Measurements from ENCODE around the gene ADCY1. TPM values are rescaled to one million over a fixed set of nuclear protein-coding genes. Genes with fewer than 3 reads are reported as not detected.

Gene ADCY1
- total and polyA plus RNA-seq, 8 donors: 0.33 to 1.8 (median 1.3) TPM

DNA sequence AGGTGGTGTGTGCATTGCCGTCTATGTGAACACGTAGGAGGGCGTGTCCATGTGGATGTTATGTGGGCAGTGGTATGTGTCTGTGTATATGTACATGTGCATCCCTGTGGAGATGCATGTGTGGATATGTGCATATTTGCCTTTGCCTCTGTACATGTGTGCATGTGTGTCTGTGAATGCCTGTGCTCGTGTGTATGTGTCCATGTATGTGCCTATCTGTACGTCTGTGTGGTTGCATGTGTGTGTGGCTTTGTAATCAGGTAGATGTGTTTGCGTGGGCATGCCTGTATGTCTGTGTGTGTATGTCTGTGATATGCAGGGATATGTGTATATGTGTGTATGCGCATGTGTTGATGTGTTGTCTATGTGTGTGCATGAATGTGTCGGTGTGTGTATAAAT lies 19.7 kb downstream of the ADCY1 start:
- no peaks in the 10 kb centered on the region for H3K27me3 ChIP-seq
- TF ChIP-seq, protein P1, sequence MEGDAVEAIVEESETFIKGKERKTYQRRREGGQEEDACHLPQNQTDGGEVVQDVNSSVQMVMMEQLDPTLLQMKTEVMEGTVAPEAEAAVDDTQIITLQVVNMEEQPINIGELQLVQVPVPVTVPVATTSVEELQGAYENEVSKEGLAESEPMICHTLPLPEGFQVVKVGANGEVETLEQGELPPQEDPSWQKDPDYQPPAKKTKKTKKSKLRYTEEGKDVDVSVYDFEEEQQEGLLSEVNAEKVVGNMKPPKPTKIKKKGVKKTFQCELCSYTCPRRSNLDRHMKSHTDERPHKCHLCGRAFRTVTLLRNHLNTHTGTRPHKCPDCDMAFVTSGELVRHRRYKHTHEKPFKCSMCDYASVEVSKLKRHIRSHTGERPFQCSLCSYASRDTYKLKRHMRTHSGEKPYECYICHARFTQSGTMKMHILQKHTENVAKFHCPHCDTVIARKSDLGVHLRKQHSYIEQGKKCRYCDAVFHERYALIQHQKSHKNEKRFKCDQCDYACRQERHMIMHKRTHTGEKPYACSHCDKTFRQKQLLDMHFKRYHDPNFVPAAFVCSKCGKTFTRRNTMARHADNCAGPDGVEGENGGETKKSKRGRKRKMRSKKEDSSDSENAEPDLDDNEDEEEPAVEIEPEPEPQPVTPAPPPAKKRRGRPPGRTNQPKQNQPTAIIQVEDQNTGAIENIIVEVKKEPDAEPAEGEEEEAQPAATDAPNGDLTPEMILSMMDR (IDR thresholded peaks at IDR 0.05): no peak
- TF ChIP-seq EP300 (IDR thresholded peaks at IDR 0.05) (no peak), POLR2A (IDR thresholded peaks at IDR 0.05) (no peak), POLR2AphosphoS5 (IDR thresholded peaks at IDR 0.05) (no peak)
- no peak overlapping the region for H3K27ac ChIP-seq
- no peak overlapping the region for H3K4me3 ChIP-seq
- intact Hi-C loops (cut with DNase I; ENCODE audit: low total_unique reads): no loop called here
- no peaks in the 10 kb centered on the region for H3K36me3 ChIP-seq
- peak in 1 of 2 donors; percentile 18 for DNase-seq
- 93 to 96% (median 95%) methylated on average over 8 of the region's 8 CpGs for WGBS, 5 donors
- no peaks in the 10 kb centered on the region for H3K9me3 ChIP-seq
- no peaks in the 10 kb centered on the region for H3K4me1 ChIP-seq

GRCh38 chr7:45594745-45595535 lies 20.8 kb downstream of the ADCY1 start:
- H3K36me3 ChIP-seq: no peaks in the 10 kb centered on the region
- WGBS, 5 donors: 70 to 83% (median 76%) methylated on average over 7 of the region's 7 CpGs
- H3K4me1 ChIP-seq: no peaks in the 10 kb centered on the region
- H3K4me3 ChIP-seq: no peak overlapping the region
- H3K27ac ChIP-seq: no peak overlapping the region
- no peaks in the 10 kb centered on the region for H3K9me3 ChIP-seq
- intact Hi-C loops (cut with DNase I; ENCODE audit: low total_unique reads): no loop called here
- peak in 1 of 2 donors; percentile 4 for DNase-seq
- TF ChIP-seq EP300 (IDR thresholded peaks at IDR 0.05) (no peak), POLR2A (IDR thresholded peaks at IDR 0.05) (no peak), POLR2AphosphoS5 (IDR thresholded peaks at IDR 0.05) (no peak)
- TF ChIP-seq, protein P1 (IDR thresholded peaks at IDR 0.05): no peak
- H3K27me3 ChIP-seq: no peaks in the 10 kb centered on the region

GRCh38 chr7:45595809-45596664 lies 21.9 kb downstream of the ADCY1 start:
- intact Hi-C loops (cut with DNase I; ENCODE audit: low total_unique reads): no loop called here
- Histone ChIP-seq H3K27ac (no peak overlapping the region), H3K27me3 (no peaks in the 10 kb centered on the region), H3K9me3 (no peaks in the 10 kb centered on the region), H3K4me3 (no peak overlapping the region), H3K4me1 (no peaks in the 10 kb centered on the region), H3K36me3 (no peaks in the 10 kb centered on the region)
- DNase-seq: peak in 1 of 2 donors; percentile 16
- 88 to 96% (median 93%) methylated on average over 9 of the region's 9 CpGs for WGBS, 5 donors
- TF ChIP-seq POLR2A (IDR thresholded peaks at IDR 0.05) (no peak), EP300 (IDR thresholded peaks at IDR 0.05) (no peak), POLR2AphosphoS5 (IDR thresholded peaks at IDR 0.05) (no peak)
- TF ChIP-seq, protein P1 (IDR thresholded peaks at IDR 0.05): no peak

DNA sequence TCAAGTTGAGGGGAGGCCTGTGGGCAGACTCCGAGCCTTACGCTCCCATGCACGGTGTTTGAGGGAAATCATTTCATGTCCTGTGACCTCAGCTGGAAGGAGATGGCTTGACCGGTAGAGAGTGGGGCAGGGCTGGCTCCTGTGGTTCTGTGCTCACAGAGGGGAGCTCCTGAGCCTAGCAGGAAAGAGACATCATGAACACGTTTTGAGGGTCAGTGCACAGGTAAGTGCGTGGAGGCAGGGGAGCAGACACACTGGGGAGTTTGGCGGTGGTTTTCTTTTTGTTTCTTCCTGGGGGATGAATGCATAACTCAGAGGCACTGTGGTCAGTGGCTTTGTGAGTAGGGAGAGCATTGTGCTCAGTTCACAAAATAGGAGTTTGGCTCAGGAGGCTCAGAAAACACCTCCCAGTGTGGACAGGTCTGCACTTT lies 22.5 kb downstream of the ADCY1 start:
- Histone ChIP-seq H3K4me1 (no peaks in the 10 kb centered on the region), H3K27me3 (no peaks in the 10 kb centered on the region), H3K36me3 (no peaks in the 10 kb centered on the region), H3K4me3 (no peak overlapping the region), H3K27ac (no peak overlapping the region), H3K9me3 (no peaks in the 10 kb centered on the region)
- no peak for DNase-seq
- 85 to 96% (median 95%) methylated on average over 7 of the region's 7 CpGs for WGBS, 5 donors
- intact Hi-C loops (cut with DNase I; ENCODE audit: low total_unique reads): no loop called here
- TF ChIP-seq POLR2A (IDR thresholded peaks at IDR 0.05): no peak
- TF ChIP-seq, protein P1 (IDR thresholded peaks at IDR 0.05): no peak
- TF ChIP-seq POLR2AphosphoS5 (IDR thresholded peaks at IDR 0.05): no peak
- TF ChIP-seq EP300 (IDR thresholded peaks at IDR 0.05): no peak

Measured in stomach (tissue), 9 donors.